Measurements from ENCODE around the gene ZNF107. TPM values are rescaled to one million over a fixed set of nuclear protein-coding genes. Genes with fewer than 3 reads are reported as not detected.

Gene ZNF107
- total RNA-seq, 3 donors from 2014 or later = 3.7 to 72.7 (median 33.1) TPM

- H3K4me1 ChIP-seq = peaks cover 0 to 4% of the 10 kb centered on the region in 2 donors
- intact Hi-C loops (cut with DNase I; ENCODE audit: low total_unique reads) = no loop called here
- no peaks in the 10 kb centered on the region for H3K27me3 ChIP-seq
- DNase-seq (ENCODE audit: low spot score in 2 of 2) = no peak
- H3K36me3 ChIP-seq = no peaks in the 10 kb centered on the region
- H3K9me3 ChIP-seq = no peaks in the 10 kb centered on the region
- TF ChIP-seq CTCF (IDR thresholded peaks at IDR 0.05) = no peak
- no peak for TF ChIP-seq POLR2AphosphoS5 (IDR thresholded peaks at IDR 0.05)
- no peak for TF ChIP-seq POLR2A (IDR thresholded peaks at IDR 0.05)
- peak overlapping the region; percentile 77 to 80 for H3K27ac ChIP-seq
- no peak overlapping the region for H3K4me3 ChIP-seq
Measured at GRCh38 chr7:64642875-64643274, 23.1 kb upstream of the ZNF107 start.

- peaks cover 0 to 2% of the 10 kb centered on the region in 2 donors for H3K4me1 ChIP-seq
- no peak overlapping the region for H3K4me3 ChIP-seq
- H3K27me3 ChIP-seq = no peaks in the 10 kb centered on the region
- TF ChIP-seq POLR2AphosphoS5 (IDR thresholded peaks at IDR 0.05) (no peak), POLR2A (IDR thresholded peaks at IDR 0.05) (no peak), CTCF (IDR thresholded peaks at IDR 0.05) (no peak)
- intact Hi-C loops (cut with DNase I; ENCODE audit: low total_unique reads) = no loop called here
- no peaks in the 10 kb centered on the region for H3K36me3 ChIP-seq
- peak overlapping the region; percentile 77 to 80 for H3K27ac ChIP-seq
- DNase-seq (ENCODE audit: low spot score in 2 of 2) = peak in 1 of 2 donors; percentile 41
- H3K9me3 ChIP-seq = no peaks in the 10 kb centered on the region
Measured at GRCh38 chr7:64643566-64643965, 22.4 kb upstream of the ZNF107 start.

- H3K4me3 ChIP-seq = no peak overlapping the region
- TF ChIP-seq POLR2AphosphoS5 (IDR thresholded peaks at IDR 0.05) (no peak), POLR2A (IDR thresholded peaks at IDR 0.05) (no peak), CTCF (IDR thresholded peaks at IDR 0.05) (no peak)
- peak overlapping the region in 1 of 2 donors; percentile 6 for H3K27ac ChIP-seq
- no peaks in the 10 kb centered on the region for H3K36me3 ChIP-seq
- no peaks in the 10 kb centered on the region for H3K4me1 ChIP-seq
- intact Hi-C loops (cut with DNase I; ENCODE audit: low total_unique reads) = no loop called here
- DNase-seq (ENCODE audit: low spot score in 2 of 2) = no peak
- H3K27me3 ChIP-seq = no peaks in the 10 kb centered on the region
- no peaks in the 10 kb centered on the region for H3K9me3 ChIP-seq
Measured at GRCh38 chr7:64651203-64651602, 14.7 kb upstream of the ZNF107 start.

- Histone ChIP-seq H3K36me3 (no peaks in the 10 kb centered on the region), H3K4me1 (no peaks in the 10 kb centered on the region), H3K27ac (peak overlapping the region; percentile 6 to 52), H3K27me3 (no peaks in the 10 kb centered on the region), H3K4me3 (no peak overlapping the region), H3K9me3 (no peaks in the 10 kb centered on the region)
- TF ChIP-seq CTCF (IDR thresholded peaks at IDR 0.05) = no peak
- TF ChIP-seq POLR2AphosphoS5 (IDR thresholded peaks at IDR 0.05) = no peak
- TF ChIP-seq POLR2A (IDR thresholded peaks at IDR 0.05) = no peak
- no peak for DNase-seq (ENCODE audit: low spot score in 2 of 2)
- intact Hi-C loops (cut with DNase I; ENCODE audit: low total_unique reads) = no loop called here
Measured at GRCh38 chr7:64651632-64652165, 14.2 kb upstream of the ZNF107 start.

- Histone ChIP-seq H3K4me1 (no peaks in the 10 kb centered on the region), H3K27me3 (no peaks in the 10 kb centered on the region), H3K27ac (no peak overlapping the region), H3K4me3 (no peak overlapping the region), H3K9me3 (no peaks in the 10 kb centered on the region), H3K36me3 (no peaks in the 10 kb centered on the region)
- intact Hi-C loops (cut with DNase I; ENCODE audit: low total_unique reads) = no loop called here
- no peak for TF ChIP-seq CTCF (IDR thresholded peaks at IDR 0.05)
- DNase-seq (ENCODE audit: low spot score in 2 of 2) = no peak
Measured at GRCh38 chr7:64653721-64654401, 12.1 kb upstream of the ZNF107 start.
